B cell (primary cell): ENCODE results near the gene MARS1. TPM values are rescaled to one million over a fixed set of nuclear protein-coding genes. Genes with fewer than 3 reads are reported as not detected.

Experiments
- ATAC-seq: fragments of 200-7000 bp; cut with Tn5 transposase; one replicate; pipeline ENCODE4 v1.10.0; 2021; ENCODE audit warnings: low read depth, mild to moderate bottlenecking, moderate number of reproducible peaks, moderate library complexity
- CTCF ChIA-PET: fragments of 350-600 bp; sonication (Branson Sonifier 250); formaldehyde crosslinking; loops from one replicate; lab custom pipeline; 2021; ENCODE audit warnings: antibody characterized with exemption, inconsistent platforms; lab: Charles Lee
- POLR2A ChIA-PET: fragments of 350-600 bp; sonication (Branson Sonifier 250); formaldehyde crosslinking; loops from one replicate; lab custom pipeline; 2021; ENCODE audit warnings: antibody characterized with exemption; lab: Charles Lee
- DNase-seq: peaks from one replicate; pipeline ENCODE4 v3.0.0; 2013
- H2AFZ ChIP-seq: 2 replicates; pipeline ENCODE4 v1.6.1; 2012; ENCODE audit warnings: mild to moderate bottlenecking, low read depth, low read length; ENCODE audit not compliant: insufficient read depth, poor library complexity, severe bottlenecking
- H3K27ac ChIP-seq, 2 donors: 1 replicate in 1 of 2; 2 replicates in 1 of 2; pipeline ENCODE4 v1.5.1; 2012 to 2013; ENCODE audit warnings: low read length in 2 of 2, mild to moderate bottlenecking in 2 of 2, moderate library complexity in 1 of 2
- H3K27me3 ChIP-seq, 4 experiments: fragments of 200-600 bp in 1 of 4; sonication (generic) in 1 of 4; replicated peaks in 1 of 4; 1 replicate in 2 of 4; 2 replicates in 2 of 4; pipeline versions ENCODE4 v1.6.1 to v1.7.0; 2013 to 2016; ENCODE audit warnings: low read length in 3 of 4, mild to moderate bottlenecking in 2 of 4, mixed read lengths in 1 of 4, moderate library complexity in 1 of 4; ENCODE audit not compliant: insufficient read depth in 4 of 4, control insufficient read depth in 3 of 4; ENCODE audit errors: control extremely low read depth in 1 of 4
- H3K36me3 ChIP-seq, 2 experiments: replicated peaks in 1 of 2; 1 replicate in 1 of 2; 2 replicates in 1 of 2; pipeline versions ENCODE4 v1.6.1 to v1.7.1; 2013; ENCODE audit warnings: low read length in 1 of 2; ENCODE audit not compliant: insufficient read depth in 2 of 2, control insufficient read depth in 1 of 2; ENCODE audit errors: control extremely low read depth in 1 of 2, extremely low read depth in 1 of 2
- H3K4me1 ChIP-seq, 2 donors: fragments of 200-600 bp in 1 of 2; sonication (generic) in 1 of 2; 1 replicate in 1 of 2; 2 replicates in 1 of 2; pipeline versions ENCODE4 v1.5.1 to v1.6.1; 2013 to 2017; ENCODE audit warnings: low read length in 2 of 2; ENCODE audit not compliant: control insufficient read depth in 2 of 2, insufficient read depth in 2 of 2
- H3K4me2 ChIP-seq: replicated peaks from 2 replicates; pipeline ENCODE3; 2012; ENCODE audit warnings: mild to moderate bottlenecking, low read depth, low read length; ENCODE audit not compliant: poor library complexity, severe bottlenecking
- H3K4me3 ChIP-seq, 5 experiments: fragments of 200-600 bp in 1 of 5; sonication (generic) in 1 of 5; 1 replicate in 3 of 5; 2 replicates in 2 of 5; pipeline versions ENCODE4 v1.5.1 to v1.7.0; 2011 to 2016; ENCODE audit warnings: low read length in 4 of 5, mild to moderate bottlenecking in 4 of 5, low read depth in 2 of 5, control low read depth in 1 of 5, moderate library complexity in 1 of 5; ENCODE audit not compliant: insufficient read depth in 1 of 5; ENCODE audit errors: control extremely low read depth in 1 of 5, extremely low read depth in 1 of 5
- H3K79me2 ChIP-seq: fragments of 200-600 bp; sonication (generic); one replicate; pipeline ENCODE4 v1.6.0; 2016; ENCODE audit warnings: low read length; ENCODE audit not compliant: control insufficient read depth, insufficient read depth
- H3K9ac ChIP-seq: fragments of 200-600 bp; sonication (generic); 2 replicates; pipeline ENCODE4 v1.6.1; 2017; ENCODE audit warnings: mild to moderate bottlenecking, low read length, moderate library complexity
- H3K9me3 ChIP-seq, 3 donors: one replicate each; pipeline versions ENCODE4 v1.6.1 to v1.7.1; 2013; ENCODE audit warnings: low read length in 2 of 3; ENCODE audit not compliant: control insufficient read depth in 2 of 3, insufficient read depth in 1 of 3; ENCODE audit errors: control extremely low read depth in 1 of 3
- H4K20me1 ChIP-seq: 2 replicates; pipeline ENCODE4 v1.6.0; 2012; ENCODE audit warnings: mild to moderate bottlenecking, low read length; ENCODE audit not compliant: insufficient read depth, control insufficient read depth, poor library complexity, severe bottlenecking
- H3K27ac Mint-ChIP-seq: one replicate; pipeline ENCODE4 v1.8.0; 2021; ENCODE audit warnings: mixed read lengths
- H3K27me3 Mint-ChIP-seq: one replicate; pipeline ENCODE4 v1.8.0; 2021; ENCODE audit warnings: mixed read lengths
- H3K4me1 Mint-ChIP-seq: one replicate; pipeline ENCODE4 v1.8.0; 2021; ENCODE audit warnings: mixed read lengths
- H3K4me3 Mint-ChIP-seq: one replicate; pipeline ENCODE4 v1.8.0; 2021; ENCODE audit warnings: mixed read lengths
- H3K9me3 Mint-ChIP-seq: one replicate; pipeline ENCODE4 v1.8.0; 2022; ENCODE audit warnings: mixed read lengths; ENCODE audit not compliant: insufficient read depth
- EZH2 ChIP-seq: IDR thresholded peaks from 2 replicates; pipeline ENCODE4 v1.6.1; 2012; ENCODE audit warnings: borderline replicate concordance, low read depth, mild to moderate bottlenecking, moderate library complexity, low read length; ENCODE audit not compliant: insufficient read depth, poor library complexity, severe bottlenecking
- WGBS: methylation state at CpG from one replicate; pipeline ENCODE4 v1.1.5; 2013; ENCODE audit warnings: missing lambda C conversion rate; ENCODE audit not compliant: insufficient coverage; 5-methylcytosine and 5-hydroxymethylcytosine counted together
- intact Hi-C: fragments of 100-400 bp; cut with micrococcal nuclease; formaldehyde crosslinking; loops from one replicate; pipeline ENCODE4 v1.10.0; 2022
- polyA plus RNA-seq: library from polyadenylated mRNA; depleted of rRNA; stranded (reverse); fragments of >200 nt; gene quantifications from 2 replicates; pipeline ENCODE4 v1.2.3, GENCODE V29; 2012
- total RNA-seq, 2 donors: library from RNA; stranded (reverse); fragments of 120-200 nt in 1 of 2; gene quantifications; 1 replicate in 1 of 2; 2 replicates in 1 of 2; pipeline versions ENCODE4 v1.2.3 to v1.2.4, GENCODE V29; 2013 to 2022
- TF ChIP-seq, protein P1 (sequence below): fragments of 200-600 bp; IDR thresholded peaks from one replicate; pipeline ENCODE4 v1.8.0; 2022; ENCODE audit warnings: antibody characterized with exemption, mild to moderate bottlenecking

The MARS1 gene
- total and polyA plus RNA-seq, 2 donors (not counting 1 experiment from before 2014, with no cell fraction given) = 158 to 193 TPM

DNA sequence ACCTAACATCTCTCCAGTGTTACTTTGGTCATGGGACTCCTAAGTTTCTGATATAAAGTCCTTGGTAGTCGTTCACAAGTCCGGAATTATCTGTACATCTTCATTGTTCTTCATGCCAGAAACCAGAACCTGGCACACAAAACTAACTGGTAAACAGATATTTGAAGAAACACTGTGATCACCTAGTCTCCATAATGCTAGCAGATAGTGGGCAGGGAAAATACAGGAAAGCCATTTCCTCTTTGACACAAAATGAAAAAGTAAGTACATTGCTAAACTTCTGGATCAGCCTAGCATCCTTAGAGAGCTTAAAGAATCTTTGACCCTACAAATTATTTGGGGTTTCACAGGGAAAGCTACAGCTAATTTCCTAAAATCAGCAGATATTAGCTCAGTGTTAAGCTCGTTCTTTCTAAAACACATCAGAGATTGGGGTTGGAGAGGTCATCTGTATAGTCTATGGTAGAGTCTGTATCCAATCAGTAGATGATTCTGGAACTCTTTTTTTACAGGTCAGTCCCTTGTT, 27.6 kb downstream of the MARS1 start:
- Mint-ChIP-seq H3K4me3 (no peak overlapping the region), H3K4me1 (peaks cover 23% of the 10 kb centered on the region), H3K27ac (no peak overlapping the region), H3K9me3 (no peaks in the 10 kb centered on the region), H3K27me3 (no peaks in the 10 kb centered on the region)
- peaks cover 19% of the 10 kb centered on the region for H4K20me1 ChIP-seq
- TF ChIP-seq EZH2 = no peak
- TF ChIP-seq, protein P1, sequence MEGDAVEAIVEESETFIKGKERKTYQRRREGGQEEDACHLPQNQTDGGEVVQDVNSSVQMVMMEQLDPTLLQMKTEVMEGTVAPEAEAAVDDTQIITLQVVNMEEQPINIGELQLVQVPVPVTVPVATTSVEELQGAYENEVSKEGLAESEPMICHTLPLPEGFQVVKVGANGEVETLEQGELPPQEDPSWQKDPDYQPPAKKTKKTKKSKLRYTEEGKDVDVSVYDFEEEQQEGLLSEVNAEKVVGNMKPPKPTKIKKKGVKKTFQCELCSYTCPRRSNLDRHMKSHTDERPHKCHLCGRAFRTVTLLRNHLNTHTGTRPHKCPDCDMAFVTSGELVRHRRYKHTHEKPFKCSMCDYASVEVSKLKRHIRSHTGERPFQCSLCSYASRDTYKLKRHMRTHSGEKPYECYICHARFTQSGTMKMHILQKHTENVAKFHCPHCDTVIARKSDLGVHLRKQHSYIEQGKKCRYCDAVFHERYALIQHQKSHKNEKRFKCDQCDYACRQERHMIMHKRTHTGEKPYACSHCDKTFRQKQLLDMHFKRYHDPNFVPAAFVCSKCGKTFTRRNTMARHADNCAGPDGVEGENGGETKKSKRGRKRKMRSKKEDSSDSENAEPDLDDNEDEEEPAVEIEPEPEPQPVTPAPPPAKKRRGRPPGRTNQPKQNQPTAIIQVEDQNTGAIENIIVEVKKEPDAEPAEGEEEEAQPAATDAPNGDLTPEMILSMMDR = no peak
- H3K79me2 ChIP-seq = peaks cover 25% of the 10 kb centered on the region
- H3K27me3 ChIP-seq = no peaks in the 10 kb centered on the region
- DNase-seq (no peak), ATAC-seq (no peak)
- no peak overlapping the region for H3K4me2 ChIP-seq
- intact Hi-C loops = no loop called here
- no peak overlapping the region for H3K4me3 ChIP-seq
- peak overlapping the region in 1 of 2 donors; percentile 10 for H3K27ac ChIP-seq
- CTCF ChIA-PET = interaction anchor here (1.2 kb wide), 2 partner anchors 55 to 60 kb away, joined by 3 read pairs; partner anchors contain the start of gene INHBE
- POLR2A ChIA-PET = interaction anchor here (0.6 to 2.3 kb wide), 2 partner anchors 19 to 38 kb away, joined by 4 to 5 read pairs; no protein-coding TSS in a partner anchor
- H3K4me1 ChIP-seq = peaks cover 15 to 21% of the 10 kb centered on the region in 2 donors
- no peaks in the 10 kb centered on the region for H3K9me3 ChIP-seq
- no peak overlapping the region for H2AFZ ChIP-seq
- H3K36me3 ChIP-seq = peaks cover 27 to 69% of the 10 kb centered on the region in 2 experiments
- H3K9ac ChIP-seq = no peak overlapping the region
- WGBS = no CpG with 5 or more reads among the region's 3 CpGs

DNA sequence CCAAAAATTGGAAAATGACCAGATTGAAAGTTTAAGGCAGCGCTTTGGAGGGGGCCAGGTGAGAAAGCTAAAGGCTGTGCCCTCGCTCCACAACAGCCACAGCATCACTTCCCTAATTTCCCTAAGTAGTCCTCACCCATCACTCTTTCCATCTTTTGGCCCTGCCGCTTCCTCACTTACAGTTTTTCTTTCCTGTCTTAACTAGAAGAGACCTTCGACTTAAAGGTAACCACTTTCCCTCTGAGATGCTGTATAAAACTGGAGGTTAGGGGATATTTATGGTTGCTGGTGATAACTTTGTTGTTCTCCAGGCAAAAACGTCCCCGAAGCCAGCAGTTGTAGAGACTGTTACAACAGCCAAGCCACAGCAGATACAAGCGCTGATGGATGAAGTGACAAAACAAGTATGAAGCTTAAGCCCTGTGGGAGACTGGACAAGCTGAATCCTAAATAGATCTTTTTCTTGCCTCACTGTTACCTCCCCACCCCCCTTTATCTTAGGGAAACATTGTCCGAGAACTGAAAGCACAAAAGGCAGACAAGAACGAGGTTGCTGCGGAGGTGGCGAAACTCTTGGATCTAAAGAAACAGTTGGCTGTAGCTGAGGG, 28.2 kb downstream of the MARS1 start:
- CTCF ChIA-PET = interaction anchor here (1.2 kb wide), 2 partner anchors 56 to 61 kb away, joined by 3 read pairs; partner anchors contain the start of gene INHBE
- no peak for TF ChIP-seq EZH2
- TF ChIP-seq, protein P1 = no peak
- no peaks in the 10 kb centered on the region for H3K27me3 Mint-ChIP-seq

More for the DNA sequence above, 28.2 kb downstream of the MARS1 start:
- H3K4me2 ChIP-seq = no peak overlapping the region
- H3K9ac ChIP-seq = no peak overlapping the region
- Mint-ChIP-seq H3K9me3 (no peaks in the 10 kb centered on the region), H3K4me1 (peaks cover 27% of the 10 kb centered on the region), H3K4me3 (no peak overlapping the region), H3K27ac (peak overlapping the region; percentile 41)
- peaks cover 17 to 25% of the 10 kb centered on the region in 2 donors for H3K4me1 ChIP-seq
- intact Hi-C loops = no loop called here
- 94% methylated on average over 5 of the region's 11 CpGs for WGBS
- H2AFZ ChIP-seq = no peak overlapping the region
- ATAC-seq (no peak), DNase-seq (no peak)
- H3K36me3 ChIP-seq = peaks cover 27 to 68% of the 10 kb centered on the region in 2 experiments
- H3K27ac ChIP-seq = no peak overlapping the region
- peaks cover 19% of the 10 kb centered on the region for H4K20me1 ChIP-seq
- H3K9me3 ChIP-seq = no peaks in the 10 kb centered on the region
- peaks cover 25% of the 10 kb centered on the region for H3K79me2 ChIP-seq
- POLR2A ChIA-PET = interaction anchor here (0.6 to 2.3 kb wide), 3 partner anchors 16 to 69 kb away, joined by 3 to 5 read pairs (median 4); no protein-coding TSS in a partner anchor
- H3K4me3 ChIP-seq = no peak overlapping the region
- no peaks in the 10 kb centered on the region for H3K27me3 ChIP-seq
